ENCODE data around the gene TRIM37. TPM values are rescaled to one million over a fixed set of nuclear protein-coding genes. Genes with fewer than 3 reads are reported as not detected.
"Not testable (repeated sequence)": the region's sequence is repeated elsewhere in the genome, so short reads cannot be mapped to it uniquely, and the experiment has no call there.

TRIM37 gene
- total RNA-seq, 1 donor from 2014 or later, result 86.4 TPM

- H4K20me1 ChIP-seq (ENCODE audit: low read depth), result no peaks in the 10 kb centered on the region
- no peak overlapping the region for H3K27ac Mint-ChIP-seq
- no peak overlapping the region for H3K4me3 Mint-ChIP-seq
- H3K9me3 Mint-ChIP-seq, result no peaks in the 10 kb centered on the region
- no peak for TF ChIP-seq EZH2 (IDR thresholded peaks at IDR 0.05)
- no peak for TF ChIP-seq CTCF (IDR thresholded peaks at IDR 0.05)
- TF ChIP-seq EZH2phosphoT487 (IDR thresholded peaks at IDR 0.05), result no peak
- no peaks in the 10 kb centered on the region for H3K27me3 Mint-ChIP-seq (ENCODE audit: insufficient read depth, low read depth)
- H3K4me1 ChIP-seq, result no peaks in the 10 kb centered on the region
- H3K4me2 ChIP-seq, result no peak overlapping the region
- H3K9me3 ChIP-seq (ENCODE audit: low read depth), result no peaks in the 10 kb centered on the region
- H2AFZ ChIP-seq (replicated peaks), result no peak overlapping the region
- no peaks in the 10 kb centered on the region for H3K36me3 ChIP-seq
- peaks cover 5% of the 10 kb centered on the region for H3K36me3 Mint-ChIP-seq
- no peaks in the 10 kb centered on the region for H3K4me1 Mint-ChIP-seq
- H3F3A ChIP-seq (ENCODE audit: low read depth), result no peaks in the 10 kb centered on the region
- no peaks in the 10 kb centered on the region for H3K79me2 ChIP-seq (ENCODE audit: low read depth)
- no peak overlapping the region for H3K9ac ChIP-seq
- H3K4me3 ChIP-seq, result no peak overlapping the region
- DNase-seq (ENCODE audit: low spot score), result no peak
- H3K27ac ChIP-seq, result no peak overlapping the region
- no peaks in the 10 kb centered on the region for H3K27me3 ChIP-seq
Observed at GRCh38 chr17:58960068-58960467, 146.6 kb downstream of the TRIM37 start.

DNA sequence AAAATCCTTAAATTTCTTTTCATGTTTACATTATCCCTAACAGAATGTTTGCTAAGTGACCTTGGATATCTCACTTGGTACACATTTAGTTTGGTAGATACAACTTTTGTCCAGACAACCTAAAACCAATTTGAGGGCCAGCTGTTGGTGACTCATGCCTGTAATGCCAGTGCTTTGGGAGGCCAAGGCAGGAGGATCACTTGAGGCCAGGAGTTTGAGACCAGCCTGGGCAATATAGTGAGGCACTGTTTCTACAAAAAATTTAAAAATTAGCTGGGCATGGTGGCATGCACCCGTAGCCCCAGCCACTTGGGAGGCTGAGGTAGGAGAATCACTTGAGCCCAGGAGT is 149.0 kb downstream of the TRIM37 start:
- not testable (repeated sequence) for H3K9me3 ChIP-seq (ENCODE audit: low read depth); H3K4me1 ChIP-seq; H3K27me3 ChIP-seq; H3K4me1 Mint-ChIP-seq; H3K9me3 Mint-ChIP-seq; H3K36me3 ChIP-seq; H2AFZ ChIP-seq (replicated peaks); DNase-seq (ENCODE audit: low spot score); H3K27me3 Mint-ChIP-seq (ENCODE audit: insufficient read depth, low read depth); H3K4me2 ChIP-seq; H3K36me3 Mint-ChIP-seq; H3K4me3 ChIP-seq; H4K20me1 ChIP-seq (ENCODE audit: low read depth); H3K27ac Mint-ChIP-seq; H3K4me3 Mint-ChIP-seq; H3K79me2 ChIP-seq (ENCODE audit: low read depth); H3K27ac ChIP-seq; H3F3A ChIP-seq (ENCODE audit: low read depth); H3K9ac ChIP-seq

DNA sequence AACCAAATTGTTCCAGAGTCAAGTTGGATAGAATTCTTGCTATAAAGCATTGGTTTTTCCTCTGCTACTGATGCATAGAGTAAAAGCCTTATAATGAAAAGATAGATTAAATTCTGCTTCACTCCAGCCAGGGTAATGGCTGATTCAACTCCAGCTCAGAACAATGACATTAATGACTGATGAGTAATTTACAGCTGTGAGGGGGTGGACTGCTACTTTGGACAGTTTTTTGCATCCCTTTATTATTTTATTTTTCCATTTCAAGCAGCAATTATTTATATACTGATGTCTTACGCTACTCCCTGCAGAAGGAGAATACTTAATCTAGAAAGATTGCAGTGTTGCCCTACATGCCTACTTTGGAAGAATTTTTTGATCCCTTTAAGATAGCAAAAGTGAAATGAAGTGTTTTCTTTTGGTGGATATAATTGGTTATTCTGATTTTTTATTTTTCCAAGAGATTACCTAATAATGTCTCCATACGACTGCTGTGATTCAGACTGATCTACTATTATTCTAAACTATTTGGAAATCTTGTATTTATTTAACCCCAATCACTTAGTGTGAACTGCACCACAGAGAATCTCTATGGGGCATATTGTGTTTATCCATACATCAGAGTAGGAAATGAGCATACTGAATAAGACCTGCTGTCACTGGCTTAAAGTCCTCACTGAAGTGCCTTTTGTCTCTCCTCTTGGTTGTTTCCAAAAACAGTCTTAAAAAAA is 149.5 kb downstream of the TRIM37 start:
- H3K27ac ChIP-seq, result no peak overlapping the region
- peaks cover 5% of the 10 kb centered on the region for H3K9me3 Mint-ChIP-seq

DNA sequence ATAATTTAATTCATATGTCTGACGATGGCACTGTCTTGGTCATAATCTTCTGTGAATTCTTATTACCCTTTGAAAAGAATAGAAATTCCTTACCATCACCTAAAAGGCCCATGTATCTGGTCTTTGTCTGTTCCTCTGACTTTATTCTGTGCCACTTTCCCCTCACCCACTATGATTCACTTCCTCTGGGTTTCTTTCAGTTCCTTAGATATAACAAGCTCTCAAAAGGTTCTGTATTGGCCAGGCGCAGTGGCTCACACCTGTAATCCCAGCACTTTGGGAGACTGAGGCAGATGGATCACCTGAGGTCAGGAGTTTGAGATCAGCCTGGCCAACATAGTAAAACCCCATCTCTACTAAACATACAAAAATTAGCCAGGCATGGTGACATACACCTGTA is 152.3 kb downstream of the TRIM37 start:
- not testable (repeated sequence) for H3K27ac ChIP-seq; H4K20me1 ChIP-seq (ENCODE audit: low read depth); H3K27me3 ChIP-seq; H3K4me3 Mint-ChIP-seq; DNase-seq (ENCODE audit: low spot score); H3F3A ChIP-seq (ENCODE audit: low read depth); H2AFZ ChIP-seq (replicated peaks); H3K27ac Mint-ChIP-seq; H3K9ac ChIP-seq; H3K79me2 ChIP-seq (ENCODE audit: low read depth); H3K4me1 Mint-ChIP-seq; H3K27me3 Mint-ChIP-seq (ENCODE audit: insufficient read depth, low read depth); H3K36me3 ChIP-seq; H3K9me3 ChIP-seq (ENCODE audit: low read depth); H3K4me1 ChIP-seq; H3K4me3 ChIP-seq; H3K4me2 ChIP-seq
- H3K9me3 Mint-ChIP-seq, result peaks cover 26% of the 10 kb centered on the region
- H3K36me3 Mint-ChIP-seq, result peaks cover 18% of the 10 kb centered on the region

More for the DNA sequence above, 149.5 kb downstream of the TRIM37 start:
- no peak overlapping the region for H3K27ac Mint-ChIP-seq
- no peaks in the 10 kb centered on the region for H3K36me3 ChIP-seq
- no peaks in the 10 kb centered on the region for H3K27me3 ChIP-seq
- no peak overlapping the region for H3K4me3 ChIP-seq
- no peak for DNase-seq (ENCODE audit: low spot score)
- H3K27me3 Mint-ChIP-seq (ENCODE audit: insufficient read depth, low read depth), result no peaks in the 10 kb centered on the region
- no peak overlapping the region for H3K9ac ChIP-seq
- no peak overlapping the region for H3K4me2 ChIP-seq
- H4K20me1 ChIP-seq (ENCODE audit: low read depth), result no peaks in the 10 kb centered on the region
- no peak overlapping the region for H2AFZ ChIP-seq (replicated peaks)
- no peaks in the 10 kb centered on the region for H3K4me1 Mint-ChIP-seq
- H3K9me3 ChIP-seq (ENCODE audit: low read depth), result no peaks in the 10 kb centered on the region
- H3K36me3 Mint-ChIP-seq, result peaks cover 10% of the 10 kb centered on the region
- no peaks in the 10 kb centered on the region for H3F3A ChIP-seq (ENCODE audit: low read depth)
- H3K4me3 Mint-ChIP-seq, result no peak overlapping the region
- H3K79me2 ChIP-seq (ENCODE audit: low read depth), result no peaks in the 10 kb centered on the region
- H3K4me1 ChIP-seq, result no peaks in the 10 kb centered on the region
- TF ChIP-seq EZH2 (IDR thresholded peaks at IDR 0.05), result no peak
- TF ChIP-seq CTCF (IDR thresholded peaks at IDR 0.05), result no peak
- no peak for TF ChIP-seq EZH2phosphoT487 (IDR thresholded peaks at IDR 0.05)
